Glutamatergic neuron (in vitro differentiated cells): ENCODE measurements around the gene METTL25. TPM values are rescaled to one million over a fixed set of nuclear protein-coding genes. Genes with fewer than 3 reads are reported as not detected.

ENCODE experiments used
- DNase-seq: peaks from one replicate; pipeline ENCODE4 v3.0.0; 2022
- H3K27ac Mint-ChIP-seq: one replicate; pipeline ENCODE4 v1.8.0; 2020; ENCODE audit warnings: mild to moderate bottlenecking, mixed read lengths, inconsistent platforms; ENCODE audit not compliant: unreplicated experiment
- H3K27me3 Mint-ChIP-seq: one replicate; pipeline ENCODE4 v1.8.0; 2020; ENCODE audit warnings: mild to moderate bottlenecking, moderate library complexity, mixed read lengths, inconsistent platforms; ENCODE audit not compliant: unreplicated experiment
- H3K36me3 Mint-ChIP-seq: one replicate; pipeline ENCODE4 v1.8.0; 2020; ENCODE audit warnings: mild to moderate bottlenecking, mixed read lengths, inconsistent platforms; ENCODE audit not compliant: unreplicated experiment
- H3K4me1 Mint-ChIP-seq: one replicate; pipeline ENCODE4 v1.8.0; 2020; ENCODE audit warnings: mild to moderate bottlenecking, low read depth, mixed read lengths, inconsistent platforms; ENCODE audit not compliant: unreplicated experiment
- H3K4me3 Mint-ChIP-seq: one replicate; pipeline ENCODE4 v1.8.0; 2020; ENCODE audit warnings: mild to moderate bottlenecking, mixed read lengths, inconsistent platforms; ENCODE audit not compliant: unreplicated experiment
- H3K9me3 Mint-ChIP-seq: one replicate; pipeline ENCODE4 v1.8.0; 2020; ENCODE audit warnings: mild to moderate bottlenecking, moderate library complexity, mixed read lengths, inconsistent platforms; ENCODE audit not compliant: unreplicated experiment
- CTCF ChIP-seq: fragments of 200-600 bp; sonication (generic); IDR thresholded peaks from one replicate; pipeline ENCODE4 v1.5.0; 2021; ENCODE audit not compliant: partially characterized antibody, unreplicated experiment
- total RNA-seq: library from RNA; stranded (reverse); fragmentation: NEBNext Ultra II Directional; extraction: Animal tissue kit (Norgen Biotek cat#: 25700); gene quantifications from one replicate; pipeline ENCODE4 v1.2.1, GENCODE V29; 2021; ENCODE audit not compliant: unreplicated experiment

METTL25 gene
- total RNA-seq, 1 donor from 2014 or later, result 9.8 TPM

GRCh38 chr12:82366197-82366596 lies 7.9 kb downstream of the METTL25 start:
- H3K27ac Mint-ChIP-seq, result peak overlapping the region; percentile 59
- TF ChIP-seq CTCF, result no peak
- H3K4me3 Mint-ChIP-seq, result no peak overlapping the region
- peaks cover 3% of the 10 kb centered on the region for H3K9me3 Mint-ChIP-seq
- no peak for DNase-seq
- H3K27me3 Mint-ChIP-seq, result no peaks in the 10 kb centered on the region
- peaks cover 9% of the 10 kb centered on the region for H3K36me3 Mint-ChIP-seq
- H3K4me1 Mint-ChIP-seq, result peaks cover 12% of the 10 kb centered on the region

- Mint-ChIP-seq H3K4me3 (no peak overlapping the region), H3K4me1 (no peaks in the 10 kb centered on the region), H3K27ac (no peak overlapping the region), H3K9me3 (peaks cover 5% of the 10 kb centered on the region), H3K27me3 (no peaks in the 10 kb centered on the region), H3K36me3 (peaks cover 21% of the 10 kb centered on the region)
- DNase-seq, result no peak
- TF ChIP-seq CTCF, result no peak
Measured at GRCh38 chr12:82375201-82375600, 16.9 kb downstream of the METTL25 start.

GRCh38 chr12:82378997-82379396 lies 20.7 kb downstream of the METTL25 start:
- Mint-ChIP-seq H3K36me3 (peaks cover 6% of the 10 kb centered on the region), H3K27ac (no peak overlapping the region), H3K4me3 (no peak overlapping the region), H3K9me3 (no peaks in the 10 kb centered on the region), H3K27me3 (no peaks in the 10 kb centered on the region), H3K4me1 (no peaks in the 10 kb centered on the region)
- TF ChIP-seq CTCF, result no peak
- no peak for DNase-seq

GRCh38 chr12:82383930-82384552 lies 25.7 kb downstream of the METTL25 start:
- H3K4me3 Mint-ChIP-seq, result no peak overlapping the region
- no peaks in the 10 kb centered on the region for H3K4me1 Mint-ChIP-seq
- no peak overlapping the region for H3K27ac Mint-ChIP-seq
- TF ChIP-seq CTCF, result peak; percentile 41
- DNase-seq, result no peak
- H3K36me3 Mint-ChIP-seq, result no peaks in the 10 kb centered on the region
- no peaks in the 10 kb centered on the region for H3K9me3 Mint-ChIP-seq
- H3K27me3 Mint-ChIP-seq, result no peaks in the 10 kb centered on the region

GRCh38 chr12:82398879-82399278 lies 40.5 kb downstream of the METTL25 start:
- Mint-ChIP-seq H3K9me3 (no peaks in the 10 kb centered on the region), H3K27me3 (no peaks in the 10 kb centered on the region), H3K27ac (no peak overlapping the region), H3K36me3 (no peaks in the 10 kb centered on the region), H3K4me1 (no peaks in the 10 kb centered on the region), H3K4me3 (no peak overlapping the region)
- no peak for DNase-seq
- TF ChIP-seq CTCF, result no peak
